Subcutaneous abdominal adipose tissue (tissue), 5 donors: ENCODE data around the gene PAX2.

ENCODE experiments used
- H3K27ac ChIP-seq: one replicate; pipeline ENCODE4 v1.7.0; 2013; ENCODE audit warnings: low read depth, mild to moderate bottlenecking, inconsistent platforms, low read length, moderate library complexity
- H3K27me3 ChIP-seq, 5 donors: one replicate each; pipeline ENCODE4 v1.7.0; 2013; ENCODE audit warnings: low read length in 5 of 5, inconsistent platforms in 1 of 5; ENCODE audit not compliant: control insufficient read depth in 5 of 5, insufficient read depth in 4 of 5
- H3K36me3 ChIP-seq, 5 donors: one replicate each; pipeline ENCODE4 v1.7.0; 2013; ENCODE audit warnings: low read length in 5 of 5; ENCODE audit not compliant: control insufficient read depth in 5 of 5, insufficient read depth in 5 of 5
- H3K4me1 ChIP-seq, 5 donors: one replicate each; pipeline ENCODE4 v1.7.0; 2013; ENCODE audit warnings: low read length in 5 of 5, mild to moderate bottlenecking in 3 of 5, moderate library complexity in 1 of 5; ENCODE audit not compliant: control insufficient read depth in 5 of 5, insufficient read depth in 5 of 5
- H3K4me3 ChIP-seq, 5 donors: one replicate each; pipeline ENCODE4 v1.7.0; 2013; ENCODE audit warnings: low read length in 5 of 5, low read depth in 1 of 5
- H3K9ac ChIP-seq, 5 donors: one replicate each; pipeline ENCODE4 v1.7.0; 2013; ENCODE audit warnings: low read length in 5 of 5, mild to moderate bottlenecking in 4 of 5, moderate library complexity in 3 of 5
- H3K9me3 ChIP-seq, 5 donors: one replicate each; pipeline ENCODE4 v1.7.0; 2013; ENCODE audit warnings: low read length in 5 of 5; ENCODE audit not compliant: control insufficient read depth in 5 of 5
- donor health status: healthy.
- donor health status: healthy.
- donor health status: healthy.
- donor health status: healthy.
- donor health status: healthy.

Gene PAX2

GRCh38 chr10:100759331-100759730 lies 13.9 kb downstream of the PAX2 start:
- Histone ChIP-seq H3K9me3 (no peaks in the 10 kb centered on the region), H3K4me3 (no peak overlapping the region), H3K27me3 (peaks cover 44 to 65% (median 56%) of the 10 kb centered on the region in 5 donors), H3K36me3 (no peaks in the 10 kb centered on the region), H3K4me1 (no peaks in the 10 kb centered on the region), H3K27ac (no peak overlapping the region), H3K9ac (no peak overlapping the region)

- no peak overlapping the region for H3K4me3 ChIP-seq
- H3K36me3 ChIP-seq = no peaks in the 10 kb centered on the region
- H3K9me3 ChIP-seq = no peaks in the 10 kb centered on the region
- no peak overlapping the region for H3K9ac ChIP-seq
- H3K27me3 ChIP-seq = peaks cover 31 to 59% (median 49%) of the 10 kb centered on the region in 5 donors
- H3K4me1 ChIP-seq = no peaks in the 10 kb centered on the region
- no peak overlapping the region for H3K27ac ChIP-seq
Measured at GRCh38 chr10:100760726-100761125, 15.3 kb downstream of the PAX2 start.

GRCh38 chr10:100761191-100761590 lies 15.8 kb downstream of the PAX2 start:
- no peak overlapping the region for H3K4me3 ChIP-seq
- no peaks in the 10 kb centered on the region for H3K9me3 ChIP-seq
- peaks cover 35 to 57% (median 50%) of the 10 kb centered on the region in 5 donors for H3K27me3 ChIP-seq

GRCh38 chr10:100763043-100763747 lies 17.8 kb downstream of the PAX2 start:
- no peaks in the 10 kb centered on the region for H3K4me1 ChIP-seq
- H3K4me3 ChIP-seq = no peak overlapping the region
- H3K27ac ChIP-seq = no peak overlapping the region
- no peaks in the 10 kb centered on the region for H3K9me3 ChIP-seq
- H3K9ac ChIP-seq = no peak overlapping the region
- no peaks in the 10 kb centered on the region for H3K36me3 ChIP-seq
- peaks cover 33 to 49% (median 35%) of the 10 kb centered on the region in 5 donors for H3K27me3 ChIP-seq

More at GRCh38 chr10:100761191-100761590, 15.8 kb downstream of the PAX2 start:
- H3K4me1 ChIP-seq = no peaks in the 10 kb centered on the region
- H3K36me3 ChIP-seq = no peaks in the 10 kb centered on the region
- no peak overlapping the region for H3K27ac ChIP-seq
- H3K9ac ChIP-seq = no peak overlapping the region

GRCh38 chr10:100766693-100767421 lies 21.5 kb downstream of the PAX2 start:
- Histone ChIP-seq H3K4me3 (no peak overlapping the region), H3K9ac (no peak overlapping the region), H3K9me3 (no peaks in the 10 kb centered on the region), H3K27ac (no peak overlapping the region), H3K27me3 (peaks cover 5 to 18% (median 15%) of the 10 kb centered on the region in 5 donors), H3K4me1 (no peaks in the 10 kb centered on the region), H3K36me3 (no peaks in the 10 kb centered on the region)

GRCh38 chr10:100767422-100767775 lies 22.0 kb downstream of the PAX2 start:
- Histone ChIP-seq H3K27ac (no peak overlapping the region), H3K4me3 (no peak overlapping the region), H3K4me1 (no peaks in the 10 kb centered on the region), H3K36me3 (no peaks in the 10 kb centered on the region), H3K9me3 (no peaks in the 10 kb centered on the region), H3K9ac (no peak overlapping the region), H3K27me3 (peaks cover 5 to 18% (median 15%) of the 10 kb centered on the region in 5 donors)

GRCh38 chr10:100769481-100769880 lies 24.1 kb downstream of the PAX2 start:
- Histone ChIP-seq H3K36me3 (no peaks in the 10 kb centered on the region), H3K27ac (no peak overlapping the region), H3K4me1 (no peaks in the 10 kb centered on the region), H3K27me3 (peaks cover 0 to 18% (median 12%) of the 10 kb centered on the region in 5 donors), H3K4me3 (no peak overlapping the region), H3K9me3 (no peaks in the 10 kb centered on the region), H3K9ac (no peak overlapping the region)

GRCh38 chr10:100773646-100774045 lies 28.3 kb downstream of the PAX2 start:
- Histone ChIP-seq H3K27me3 (peaks cover 0 to 17% (median 5%) of the 10 kb centered on the region in 5 donors), H3K9ac (no peak overlapping the region), H3K36me3 (no peaks in the 10 kb centered on the region), H3K9me3 (no peaks in the 10 kb centered on the region), H3K4me3 (no peak overlapping the region), H3K27ac (no peak overlapping the region), H3K4me1 (peaks cover 0 to 10% (median 0%) of the 10 kb centered on the region in 5 donors)

GRCh38 chr10:100774223-100774622 lies 28.8 kb downstream of the PAX2 start:
- Histone ChIP-seq H3K9ac (no peak overlapping the region), H3K9me3 (peaks cover 0 to under 1% (median 0%) of the 10 kb centered on the region in 5 donors), H3K36me3 (no peaks in the 10 kb centered on the region), H3K4me1 (peaks cover 0 to 10% (median 0%) of the 10 kb centered on the region in 5 donors), H3K4me3 (no peak overlapping the region), H3K27me3 (peaks cover 2 to 21% (median 10%) of the 10 kb centered on the region in 5 donors), H3K27ac (no peak overlapping the region)

GRCh38 chr10:100774876-100775275 lies 29.5 kb downstream of the PAX2 start:
- H3K9me3 ChIP-seq = peaks cover 0 to 4% (median 0%) of the 10 kb centered on the region in 5 donors
- no peaks in the 10 kb centered on the region for H3K36me3 ChIP-seq
- H3K9ac ChIP-seq = no peak overlapping the region
- no peak overlapping the region for H3K27ac ChIP-seq
- peaks cover 6 to 26% (median 15%) of the 10 kb centered on the region in 5 donors for H3K27me3 ChIP-seq
- H3K4me3 ChIP-seq = no peak overlapping the region
- H3K4me1 ChIP-seq = peaks cover 0 to 10% (median 0%) of the 10 kb centered on the region in 5 donors
